Measurements from ENCODE around the gene OXT.

Gene OXT

GRCh38 chr20:3082306-3082951 is 11.0 kb downstream of the OXT start:
- Histone ChIP-seq H3K4me3 (peak overlapping the region in 6 of 7 experiments; percentile 1 to 37 (median 19)), H3K27ac (no peak overlapping the region)

GRCh38 chr20:3082955-3083952 is 11.8 kb downstream of the OXT start:
- H3K4me3 ChIP-seq = peak overlapping the region in 6 of 7 experiments; percentile 1 to 37 (median 19)
- no peak overlapping the region for H3K27ac ChIP-seq

GRCh38 chr20:3084283-3084985 is 13.0 kb downstream of the OXT start, which contains the start of gene AVP:
Gene AVP (minus strand): TSS chr20:3084724. CDS start chr20:3084674, 50 bp downstream.
- no peak within 1 kb of the TSS for H3K4me3 ChIP-seq
- H3K27ac ChIP-seq = no peak within 1 kb of the TSS

GRCh38 chr20:3084986-3085360 is 13.6 kb downstream of the OXT start:
- Histone ChIP-seq H3K27ac (no peak overlapping the region), H3K4me3 (no peak overlapping the region)

- Histone ChIP-seq H3K4me3 (no peak overlapping the region), H3K27ac (no peak overlapping the region)
Measured at GRCh38 chr20:3085571-3086072, 14.2 kb downstream of the OXT start.

- H3K27ac ChIP-seq = no peak overlapping the region
- no peak overlapping the region for H3K4me3 ChIP-seq
Measured at GRCh38 chr20:3088031-3088430, 16.6 kb downstream of the OXT start.

- H3K4me3 ChIP-seq = no peak overlapping the region
- H3K27ac ChIP-seq = no peak overlapping the region
Measured at GRCh38 chr20:3090565-3090964, 19.1 kb downstream of the OXT start.

- peak overlapping the region in 4 of 21 experiments; percentile 5 to 52 (median 30) for H3K27ac ChIP-seq
- peak overlapping the region; percentile 19 to 41 (median 24) for H3K4me3 ChIP-seq
Measured at GRCh38 chr20:3092611-3093379, 21.4 kb downstream of the OXT start.

GRCh38 chr20:3093861-3094361 is 22.5 kb downstream of the OXT start:
- no peak overlapping the region for H3K27ac ChIP-seq
- H3K4me3 ChIP-seq = no peak overlapping the region

- Histone ChIP-seq H3K27ac (no peak overlapping the region), H3K4me3 (no peak overlapping the region)
Measured at GRCh38 chr20:3094848-3095629, 23.6 kb downstream of the OXT start.

- H3K4me3 ChIP-seq = no peak overlapping the region
- H3K27ac ChIP-seq = no peak overlapping the region
Measured at GRCh38 chr20:3100480-3100879, 29.1 kb downstream of the OXT start.

- H3K4me3 ChIP-seq = no peak overlapping the region
- H3K27ac ChIP-seq = no peak overlapping the region
Measured at GRCh38 chr20:3101251-3101650, 29.8 kb downstream of the OXT start.

GRCh38 chr20:3101737-3102574 is 30.5 kb downstream of the OXT start:
- Histone ChIP-seq H3K4me3 (no peak overlapping the region), H3K27ac (no peak overlapping the region)

GRCh38 chr20:3102575-3103368 is 31.4 kb downstream of the OXT start:
- H3K4me3 ChIP-seq = no peak overlapping the region
- H3K27ac ChIP-seq = no peak overlapping the region

GRCh38 chr20:3103369-3104032 is 32.1 kb downstream of the OXT start:
- Histone ChIP-seq H3K4me3 (no peak overlapping the region), H3K27ac (no peak overlapping the region)

All from skin epidermis (tissue), 12 donors.